ENCODE measurements around the gene NGFR.

GRCh38 chr17:49528966-49529365 is 33.9 kb downstream of the NGFR start:
- TF ChIP-seq CTCF (IDR thresholded peaks at IDR 0.05), result no peak
- TF ChIP-seq IRF3 (IDR thresholded peaks at IDR 0.05; ENCODE audit: low read depth, low read length), result no peak
